Measurements from ENCODE around the gene DUSP16. TPM values are rescaled to one million over a fixed set of nuclear protein-coding genes. Genes with fewer than 3 reads are reported as not detected.

Gene DUSP16
- total RNA-seq, 1 donor from 2014 or later = 24.2 TPM

DNA sequence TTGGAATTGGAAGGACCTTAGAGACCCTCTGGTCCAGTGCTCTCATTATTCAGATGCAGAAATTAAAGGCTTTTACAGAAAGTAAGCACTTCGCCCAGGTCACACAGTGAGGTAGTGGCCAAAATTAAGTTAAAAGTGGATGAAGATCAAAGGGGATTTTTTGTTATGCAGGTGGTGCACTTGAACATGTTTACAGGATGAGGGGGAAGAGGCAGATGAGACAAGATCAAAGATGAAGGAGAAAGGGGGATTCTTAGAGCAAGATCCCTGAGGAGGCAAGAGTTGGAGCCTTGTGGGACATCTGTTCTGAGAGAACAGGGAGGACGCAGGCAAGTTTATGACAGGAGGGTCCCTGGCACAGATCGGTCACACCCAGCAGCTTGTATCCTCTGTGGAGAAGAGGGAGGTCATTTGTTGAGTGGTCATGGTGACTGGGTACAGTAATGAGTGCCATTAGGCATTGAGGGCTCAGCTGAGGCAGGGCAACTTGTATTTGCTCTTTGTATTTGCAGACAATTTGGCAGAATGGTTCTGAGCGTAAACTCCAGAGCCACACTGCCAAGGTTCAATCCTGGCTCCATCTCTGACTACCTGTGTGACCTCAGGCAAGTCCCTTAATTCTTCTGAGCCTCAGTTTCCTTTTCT lies 121.8 kb downstream of the DUSP16 start:
- DNase-seq = no peak

DNA sequence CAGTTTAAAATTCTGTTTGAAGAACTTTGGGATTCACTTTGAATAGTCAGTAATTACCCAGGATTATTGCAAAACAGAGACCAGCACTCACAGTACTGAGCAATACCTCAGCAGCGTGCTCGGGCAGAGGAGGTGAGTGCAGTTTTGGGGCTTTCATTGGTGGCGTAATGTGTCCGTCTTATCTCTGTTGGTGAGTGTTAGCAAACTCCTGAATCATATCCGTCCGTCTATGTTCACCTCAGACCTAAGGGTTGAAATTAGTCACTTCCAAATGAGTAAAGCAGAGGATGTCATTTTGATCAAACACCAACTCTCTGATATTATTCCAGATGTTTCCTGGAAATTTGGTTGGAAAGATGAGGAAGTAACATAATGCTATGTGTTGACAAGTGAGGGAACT lies 123.0 kb downstream of the DUSP16 start:
- DNase-seq = peak; percentile 53

DNA sequence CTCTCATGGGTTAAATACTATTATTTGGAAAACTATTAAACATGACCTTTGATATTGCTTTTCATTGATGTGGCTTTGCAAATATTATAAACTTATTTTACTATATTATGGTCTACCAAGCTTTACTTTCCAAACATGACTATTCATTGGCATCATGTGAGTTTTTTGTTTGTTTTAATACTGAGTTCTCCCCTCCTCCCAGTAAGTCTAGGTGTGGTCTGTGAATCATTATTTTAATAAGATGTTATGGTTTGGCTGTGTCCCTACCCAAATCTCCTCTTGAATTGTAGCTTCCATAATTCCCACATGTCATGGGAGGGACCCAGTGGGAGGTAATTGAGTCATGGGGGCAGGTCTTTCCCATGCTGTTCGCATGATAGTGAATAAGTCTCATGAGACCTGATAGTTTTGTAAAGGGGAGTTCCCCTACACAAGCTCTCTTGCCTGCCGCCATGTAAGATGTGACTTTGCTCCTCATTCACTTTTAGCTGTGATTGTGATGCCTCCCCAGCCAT lies 125.8 kb downstream of the DUSP16 start:
- no peak for DNase-seq

DNA sequence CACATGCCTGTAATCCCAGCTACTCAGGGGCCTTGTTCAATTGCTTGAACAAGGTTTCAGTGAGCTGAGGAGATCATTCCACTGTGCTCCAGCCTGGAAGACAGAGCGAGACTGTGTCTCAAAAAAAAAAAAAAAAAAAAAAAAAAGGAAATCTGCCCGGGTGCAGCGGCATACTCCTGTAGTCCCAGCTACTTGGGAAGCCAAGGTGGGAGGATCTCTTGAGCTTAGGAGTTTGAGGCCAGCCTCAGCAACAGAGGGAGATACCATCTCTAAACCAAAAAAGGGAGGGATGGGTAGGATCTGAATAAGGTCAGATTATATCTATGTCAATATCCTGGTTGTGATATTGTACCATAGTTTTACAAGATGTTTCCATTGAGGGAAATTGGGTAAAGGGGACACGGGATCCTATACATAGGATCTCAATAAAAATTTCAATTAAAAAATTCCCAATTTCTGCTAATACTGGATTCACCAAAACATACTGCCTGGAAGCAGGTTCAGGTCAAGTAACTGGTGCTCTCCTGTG lies 129.4 kb downstream of the DUSP16 start:
- DNase-seq = no peak

DNA sequence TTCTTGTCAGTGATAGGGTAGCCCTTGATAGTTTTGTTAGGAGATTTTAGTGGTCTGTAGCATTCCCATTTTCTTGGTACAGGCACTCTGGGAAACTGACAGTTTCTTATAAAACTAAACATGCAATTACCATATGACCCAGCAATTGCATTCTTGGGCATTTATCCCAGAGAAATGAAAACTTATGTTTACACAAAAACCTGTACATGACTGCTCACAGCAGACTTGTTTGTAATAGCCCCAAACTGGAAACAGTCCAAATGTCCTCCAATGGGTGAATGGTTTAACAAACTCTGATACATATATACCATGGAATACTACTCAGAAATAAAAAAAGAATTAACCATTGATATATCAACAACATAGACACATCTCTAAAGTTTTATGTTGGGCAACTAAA lies 130.3 kb downstream of the DUSP16 start:
- DNase-seq = peak; percentile 34

DNA sequence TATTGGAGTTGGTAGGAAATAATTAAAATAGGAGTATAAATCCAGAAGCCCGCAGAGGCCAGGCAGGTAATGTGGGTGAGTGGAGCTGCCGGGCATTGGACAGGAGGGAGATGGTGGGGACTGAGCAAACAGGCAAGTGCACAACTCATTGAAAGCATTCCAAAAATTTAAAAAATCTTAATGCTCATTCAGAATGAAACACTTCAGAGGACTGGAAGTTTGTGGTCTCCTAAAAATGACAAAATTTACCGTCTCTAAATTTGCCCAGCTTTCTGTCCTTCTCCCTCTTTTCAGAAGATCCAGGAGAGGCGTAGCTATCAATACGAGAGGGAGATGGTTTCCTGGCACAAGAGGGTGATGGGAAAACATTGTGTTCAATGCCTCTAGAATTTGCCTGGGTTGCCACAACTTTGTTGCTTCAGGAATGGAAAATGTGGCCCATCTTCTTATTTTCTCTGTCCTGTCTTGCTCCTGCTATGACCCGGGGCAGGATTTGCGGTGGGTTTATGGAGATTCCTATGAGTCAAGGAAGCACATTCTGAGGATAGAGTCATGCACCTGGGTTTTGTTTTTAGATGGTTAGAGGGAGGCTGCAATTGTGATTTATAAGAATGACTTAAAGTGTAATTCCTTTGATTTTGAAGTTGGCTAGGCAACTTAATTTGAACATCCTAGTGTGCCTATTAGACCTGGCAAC lies 133.6 kb downstream of the DUSP16 start:
- no peak for DNase-seq

DNA sequence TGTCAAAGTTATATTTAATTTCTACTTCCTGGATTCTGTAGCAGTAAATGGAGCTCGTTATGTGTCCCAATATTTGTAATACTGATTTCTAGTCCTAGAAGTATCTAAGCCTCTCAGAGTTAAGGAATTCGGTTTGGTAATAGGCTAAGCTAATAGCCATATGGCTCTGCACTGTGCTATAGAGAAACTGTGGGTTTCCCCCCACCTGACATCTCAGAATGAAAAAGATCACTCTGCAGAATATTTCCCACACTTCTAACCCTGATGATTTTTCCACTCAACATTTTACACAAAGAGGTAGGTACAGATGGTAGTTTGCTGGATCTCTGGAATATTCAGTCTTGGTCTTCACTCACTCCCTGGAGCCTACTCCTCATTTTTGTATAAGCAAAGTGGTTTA lies 134.6 kb downstream of the DUSP16 start:
- DNase-seq = no peak

DNA sequence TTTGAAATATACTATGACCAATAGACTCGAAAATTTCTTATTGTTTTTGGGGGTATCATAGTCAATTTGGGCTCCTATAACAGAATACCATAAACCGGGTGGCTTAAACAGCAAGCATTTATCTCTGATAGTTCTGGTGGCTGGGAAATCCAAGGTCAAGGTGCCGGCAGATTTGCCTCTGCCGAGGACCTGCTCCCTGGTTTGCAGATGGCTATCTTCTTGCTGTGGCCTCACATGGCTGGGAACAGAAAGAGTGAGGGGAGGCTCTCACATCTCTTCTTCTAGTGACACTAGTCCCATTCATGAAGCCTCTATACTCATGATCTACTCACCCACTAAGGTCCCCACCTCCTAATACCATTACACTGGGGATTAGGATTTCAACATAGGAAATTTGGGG lies 135.1 kb downstream of the DUSP16 start:
- no peak for DNase-seq

DNA sequence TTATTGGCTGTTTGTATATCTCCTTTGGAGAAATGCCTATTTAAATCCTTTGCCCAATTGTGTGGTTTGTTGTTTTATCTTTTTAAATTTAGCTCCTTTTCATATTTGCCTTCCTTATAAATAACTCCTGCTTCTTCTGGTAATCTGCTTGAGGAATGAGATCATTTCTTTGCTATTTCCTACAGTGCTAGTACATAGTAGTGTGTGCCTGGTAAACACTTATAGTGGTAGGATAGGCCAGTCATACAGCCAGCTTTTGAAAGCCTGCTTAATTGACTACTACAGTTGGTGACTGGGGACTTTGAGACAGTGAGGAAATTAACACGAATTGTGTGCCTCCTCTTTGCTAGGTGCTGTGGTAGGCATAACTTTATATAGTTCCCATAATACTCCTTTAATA lies 137.0 kb downstream of the DUSP16 start:
- DNase-seq = no peak

DNA sequence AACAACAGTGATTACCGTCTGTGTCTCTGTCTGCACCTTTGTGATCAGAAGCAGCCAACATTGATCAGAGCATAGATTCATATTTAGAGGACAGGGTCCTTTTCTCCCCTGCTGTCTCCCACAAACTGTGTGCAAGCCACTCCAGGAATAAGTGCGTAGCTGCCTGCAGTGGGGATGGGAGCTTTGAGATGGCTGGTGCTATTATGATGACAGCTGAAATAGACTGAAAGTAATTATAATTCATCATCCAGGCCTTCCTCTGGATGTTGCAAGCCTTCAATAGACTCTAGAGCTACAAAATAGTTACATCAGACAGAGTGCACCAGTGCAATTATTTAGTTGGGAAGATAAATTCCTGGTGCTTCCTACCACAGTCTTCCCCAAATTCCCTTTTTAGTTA lies 137.7 kb downstream of the DUSP16 start:
- no peak for DNase-seq

Other genes starting within 250 kb of the DUSP16 start
- gene MANSC1, start 212.6 kb downstream of the DUSP16 start, total RNA-seq = 3.4 TPM
- 23.1 TPM for gene BORCS5, start 205.8 kb downstream of the DUSP16 start, total RNA-seq
- 26.0 TPM for gene CREBL2, start 49.0 kb upstream of the DUSP16 start, total RNA-seq
- gene GPR19, start 133.3 kb upstream of the DUSP16 start, total RNA-seq = 0.20 TPM
- gene CDKN1B, start 154.5 kb upstream of the DUSP16 start, total RNA-seq = 79.2 TPM
- gene APOLD1, start 222.8 kb upstream of the DUSP16 start, total RNA-seq = 21.2 TPM

Data from skin of body (tissue), 2 donors.